Inflammatory macrophage (primary cell): ENCODE results near the gene SORBS1.
A peak's percentile ranks its signal among the peaks of the same experiment; 100 is the strongest.

Source experiments
- DNase-seq, 2 donors: peaks; one replicate each; pipeline ENCODE4 v3.0.0-alpha.2; 2020 to 2022

Gene SORBS1

GRCh38 chr10:95407546-95407945 lies 153.6 kb downstream of the SORBS1 start:
- DNase-seq: no peak

GRCh38 chr10:95406651-95407280 lies 154.4 kb downstream of the SORBS1 start:
- peak; percentile 22 to 59 for DNase-seq

GRCh38 chr10:95405655-95406054 lies 155.5 kb downstream of the SORBS1 start:
- DNase-seq: no peak

- DNase-seq: no peak
These were observed 156.3 kb downstream of the SORBS1 start for GRCh38 chr10:95404864-95405263.

GRCh38 chr10:95404462-95404858 lies 156.7 kb downstream of the SORBS1 start:
- DNase-seq: peak in 1 of 2 donors; percentile 38

GRCh38 chr10:95403700-95404461 lies 157.3 kb downstream of the SORBS1 start:
- peak; percentile 21 to 56 for DNase-seq

GRCh38 chr10:95401704-95402469 lies 159.3 kb downstream of the SORBS1 start:
- DNase-seq: no peak

GRCh38 chr10:95400787-95401186 lies 160.4 kb downstream of the SORBS1 start:
- peak; percentile 62 to 92 for DNase-seq

- DNase-seq: no peak
These were observed 162.0 kb downstream of the SORBS1 start for GRCh38 chr10:95399183-95399582.

GRCh38 chr10:95397747-95398146 lies 163.4 kb downstream of the SORBS1 start:
- DNase-seq: peak; percentile 75 to 89

GRCh38 chr10:95395947-95396449 lies 165.2 kb downstream of the SORBS1 start:
- DNase-seq: no peak

- DNase-seq: no peak
These were observed 166.8 kb downstream of the SORBS1 start for GRCh38 chr10:95394161-95394880.

- DNase-seq: peak; percentile 34 to 41
These were observed 168.4 kb downstream of the SORBS1 start for GRCh38 chr10:95392681-95393164.

- DNase-seq: no peak
These were observed 169.0 kb downstream of the SORBS1 start for GRCh38 chr10:95392217-95392584.

GRCh38 chr10:95391581-95392216 lies 169.5 kb downstream of the SORBS1 start:
- peak in 1 of 2 donors; percentile 39 for DNase-seq

GRCh38 chr10:95391164-95391563 lies 170.0 kb downstream of the SORBS1 start:
- no peak for DNase-seq

- DNase-seq: no peak
These were observed 171.2 kb downstream of the SORBS1 start for GRCh38 chr10:95389982-95390381.

- DNase-seq: no peak
These were observed 172.0 kb downstream of the SORBS1 start for GRCh38 chr10:95389176-95389575.

- DNase-seq: peak; percentile 42 to 68
These were observed 172.6 kb downstream of the SORBS1 start for GRCh38 chr10:95388539-95388938.

GRCh38 chr10:95388109-95388471 lies 173.1 kb downstream of the SORBS1 start:
- no peak for DNase-seq

- DNase-seq: no peak
These were observed 177.0 kb downstream of the SORBS1 start for GRCh38 chr10:95384011-95384704.
